SU-DHL-6 (cell line): Measurements from ENCODE around the gene SCLY.

Experiments
- H2AFZ ChIP-seq: fragments of 200-600 bp; sonication (generic); 2 replicates; pipeline ENCODE4 v1.6.1; 2014; ENCODE audit warnings: low read depth, mild to moderate bottlenecking, moderate library complexity, mixed read lengths, antibody characterized with exemption, low read length; ENCODE audit not compliant: severe bottlenecking
- H3F3A ChIP-seq: fragments of 200-600 bp; shearing (Covaris generic); 2 replicates; pipeline ENCODE4 v1.6.0; 2016; ENCODE audit warnings: antibody characterized with exemption, mild to moderate bottlenecking; ENCODE audit not compliant: insufficient read depth
- H3K27ac ChIP-seq: fragments of 200-600 bp; sonication (generic); 2 replicates; pipeline ENCODE4 v1.5.1; 2016; ENCODE audit warnings: low read depth, mild to moderate bottlenecking, low read length, moderate library complexity, mixed read lengths
- H3K27me3 ChIP-seq: fragments of 200-600 bp; sonication (generic), shearing (Covaris generic); 2 replicates; pipeline ENCODE4 v1.6.0; 2014; ENCODE audit warnings: mild to moderate bottlenecking, low read length
- H3K36me3 ChIP-seq: fragments of 200-600 bp; sonication (generic); 2 replicates; pipeline ENCODE4 v1.6.1; 2014; ENCODE audit warnings: mild to moderate bottlenecking, low read length, mixed read lengths
- H3K4me2 ChIP-seq: fragments of 300-600, 200-600 bp; shearing (Covaris generic), sonication (generic); 2 replicates; pipeline ENCODE4 v1.6.0; 2014; ENCODE audit warnings: low read length, low read depth, mild to moderate bottlenecking; ENCODE audit not compliant: poor library complexity, severe bottlenecking
- H3K4me3 ChIP-seq: fragments of 200-600 bp; sonication (generic); 2 replicates; pipeline ENCODE4 v1.5.1; 2014; ENCODE audit warnings: antibody characterized with exemption, low read length, mild to moderate bottlenecking, mixed read lengths; ENCODE audit not compliant: insufficient read depth, poor library complexity, severe bottlenecking
- H3K79me2 ChIP-seq: fragments of 200-600 bp; sonication (generic); 2 replicates; pipeline ENCODE4 v1.6.1; 2014; ENCODE audit warnings: mild to moderate bottlenecking, low read length, moderate library complexity; ENCODE audit not compliant: insufficient read depth
- H3K9ac ChIP-seq: fragments of 200-600 bp; sonication (generic); 2 replicates; pipeline ENCODE4 v1.7.0; 2014; ENCODE audit warnings: mild to moderate bottlenecking, low read length
- H3K9me2 ChIP-seq: fragments of 200-600 bp; sonication (generic); replicated peaks from 2 replicates; pipeline ENCODE4 v1.6.1; 2014; ENCODE audit warnings: low read length; ENCODE audit not compliant: insufficient read depth
- H3K9me3 ChIP-seq: fragments of 200-600 bp; sonication (generic); 2 replicates; pipeline ENCODE4 v1.6.1; 2014; ENCODE audit warnings: low read length, mixed read lengths; ENCODE audit not compliant: insufficient read depth
- H4K20me1 ChIP-seq: fragments of 200-600 bp; sonication (generic); 2 replicates; pipeline ENCODE4 v1.6.1; 2014; ENCODE audit warnings: low read depth, mild to moderate bottlenecking, antibody characterized with exemption, low read length, moderate library complexity, mixed read lengths
- EZH2phosphoT487 ChIP-seq: fragments of 200-600 bp; sonication (generic), shearing (Covaris generic); conservative IDR thresholded peaks from 2 replicates; pipeline ENCODE4 v1.6.1; 2018; ENCODE audit warnings: mild to moderate bottlenecking, antibody characterized with exemption, low read length, moderate library complexity, mixed read lengths
- TF ChIP-seq, protein P1 (sequence below): fragments of 200-600 bp; sonication (generic); IDR thresholded peaks from one replicate; pipeline ENCODE4 v1.5.1; 2017; ENCODE audit warnings: antibody characterized with exemption, mild to moderate bottlenecking, low read length, moderate library complexity; ENCODE audit not compliant: insufficient read depth, poor library complexity, severe bottlenecking

SCLY gene

DNA sequence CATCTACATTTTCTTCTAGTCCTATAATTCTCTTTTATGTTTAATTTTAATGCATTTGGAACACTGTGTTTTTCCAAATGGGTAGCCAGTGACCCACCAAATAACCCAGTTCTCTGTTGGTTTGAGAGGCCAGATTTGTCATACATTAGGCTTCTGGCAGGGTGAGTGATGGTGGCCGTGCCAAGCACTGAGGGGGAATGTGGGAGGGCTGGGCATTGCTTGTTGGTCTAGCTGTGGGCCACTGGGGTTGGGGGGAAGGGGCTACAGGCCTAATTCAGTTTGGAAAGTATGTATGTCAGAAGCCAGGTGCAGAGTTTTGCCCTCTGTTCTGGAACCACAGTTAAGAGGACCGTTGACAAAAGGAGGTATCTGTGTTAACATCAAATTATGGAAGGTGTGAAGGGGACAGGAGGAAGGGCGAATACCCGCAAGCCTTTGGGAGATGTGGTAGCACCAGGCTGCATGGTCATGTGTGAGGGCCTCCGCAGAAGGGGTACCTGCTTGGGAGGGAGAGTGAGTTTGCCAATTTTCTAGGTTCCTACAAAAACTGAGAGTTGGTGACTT, 38.1 kb upstream of the SCLY start:
- no peak overlapping the region for H3K27ac ChIP-seq
- H2AFZ ChIP-seq, result no peak overlapping the region
- H3K9me2 ChIP-seq, result no peaks in the 10 kb centered on the region
- no peaks in the 10 kb centered on the region for H3K27me3 ChIP-seq
- H3F3A ChIP-seq, result no peaks in the 10 kb centered on the region
- H3K4me3 ChIP-seq, result no peak overlapping the region
- no peaks in the 10 kb centered on the region for H3K9me3 ChIP-seq
- no peak overlapping the region for H3K9ac ChIP-seq
- H3K36me3 ChIP-seq, result no peaks in the 10 kb centered on the region
- H4K20me1 ChIP-seq, result no peaks in the 10 kb centered on the region
- H3K4me2 ChIP-seq, result no peak overlapping the region
- no peaks in the 10 kb centered on the region for H3K79me2 ChIP-seq
- TF ChIP-seq, protein P1, sequence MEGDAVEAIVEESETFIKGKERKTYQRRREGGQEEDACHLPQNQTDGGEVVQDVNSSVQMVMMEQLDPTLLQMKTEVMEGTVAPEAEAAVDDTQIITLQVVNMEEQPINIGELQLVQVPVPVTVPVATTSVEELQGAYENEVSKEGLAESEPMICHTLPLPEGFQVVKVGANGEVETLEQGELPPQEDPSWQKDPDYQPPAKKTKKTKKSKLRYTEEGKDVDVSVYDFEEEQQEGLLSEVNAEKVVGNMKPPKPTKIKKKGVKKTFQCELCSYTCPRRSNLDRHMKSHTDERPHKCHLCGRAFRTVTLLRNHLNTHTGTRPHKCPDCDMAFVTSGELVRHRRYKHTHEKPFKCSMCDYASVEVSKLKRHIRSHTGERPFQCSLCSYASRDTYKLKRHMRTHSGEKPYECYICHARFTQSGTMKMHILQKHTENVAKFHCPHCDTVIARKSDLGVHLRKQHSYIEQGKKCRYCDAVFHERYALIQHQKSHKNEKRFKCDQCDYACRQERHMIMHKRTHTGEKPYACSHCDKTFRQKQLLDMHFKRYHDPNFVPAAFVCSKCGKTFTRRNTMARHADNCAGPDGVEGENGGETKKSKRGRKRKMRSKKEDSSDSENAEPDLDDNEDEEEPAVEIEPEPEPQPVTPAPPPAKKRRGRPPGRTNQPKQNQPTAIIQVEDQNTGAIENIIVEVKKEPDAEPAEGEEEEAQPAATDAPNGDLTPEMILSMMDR, result no peak
- no peak for TF ChIP-seq EZH2phosphoT487

- H4K20me1 ChIP-seq, result no peaks in the 10 kb centered on the region
- no peaks in the 10 kb centered on the region for H3K36me3 ChIP-seq
- no peak for TF ChIP-seq EZH2phosphoT487
- TF ChIP-seq, protein P1, result no peak
- H2AFZ ChIP-seq, result no peak overlapping the region
- H3K27ac ChIP-seq, result no peak overlapping the region
- no peaks in the 10 kb centered on the region for H3K9me2 ChIP-seq
- H3K9me3 ChIP-seq, result no peaks in the 10 kb centered on the region
- no peak overlapping the region for H3K4me2 ChIP-seq
- H3K79me2 ChIP-seq, result no peaks in the 10 kb centered on the region
- no peaks in the 10 kb centered on the region for H3F3A ChIP-seq
- H3K27me3 ChIP-seq, result no peaks in the 10 kb centered on the region
- H3K4me3 ChIP-seq, result no peak overlapping the region
- H3K9ac ChIP-seq, result no peak overlapping the region
These were observed 37.2 kb upstream of the SCLY start for GRCh38 chr2:238023608-238024007.

GRCh38 chr2:238024986-238025385, 35.8 kb upstream of the SCLY start:
- no peaks in the 10 kb centered on the region for H4K20me1 ChIP-seq

More at GRCh38 chr2:238024986-238025385, 35.8 kb upstream of the SCLY start:
- Histone ChIP-seq H3K9me3 (no peaks in the 10 kb centered on the region), H3K27ac (no peak overlapping the region), H3K4me3 (no peak overlapping the region), H3K36me3 (no peaks in the 10 kb centered on the region), H3K9me2 (no peaks in the 10 kb centered on the region), H3K4me2 (no peak overlapping the region), H3K79me2 (no peaks in the 10 kb centered on the region), H3K27me3 (no peaks in the 10 kb centered on the region), H3F3A (no peaks in the 10 kb centered on the region), H2AFZ (no peak overlapping the region), H3K9ac (no peak overlapping the region)
- no peak for TF ChIP-seq EZH2phosphoT487
- TF ChIP-seq, protein P1, result no peak
